NCI-H1436 (cell line): ENCODE data around the gene ACAP3.

ENCODE experiments used
- DNase-seq: peaks from one replicate; lab custom pipeline; 2025; lab: John Stamatoyannopoulos, UW

ACAP3 gene

GRCh38 chr1:1345384-1345783 is 37.7 kb upstream of the ACAP3 start:
- no peak for DNase-seq

- no peak for DNase-seq
These were observed 37.1 kb upstream of the ACAP3 start for GRCh38 chr1:1344655-1345361.

DNA sequence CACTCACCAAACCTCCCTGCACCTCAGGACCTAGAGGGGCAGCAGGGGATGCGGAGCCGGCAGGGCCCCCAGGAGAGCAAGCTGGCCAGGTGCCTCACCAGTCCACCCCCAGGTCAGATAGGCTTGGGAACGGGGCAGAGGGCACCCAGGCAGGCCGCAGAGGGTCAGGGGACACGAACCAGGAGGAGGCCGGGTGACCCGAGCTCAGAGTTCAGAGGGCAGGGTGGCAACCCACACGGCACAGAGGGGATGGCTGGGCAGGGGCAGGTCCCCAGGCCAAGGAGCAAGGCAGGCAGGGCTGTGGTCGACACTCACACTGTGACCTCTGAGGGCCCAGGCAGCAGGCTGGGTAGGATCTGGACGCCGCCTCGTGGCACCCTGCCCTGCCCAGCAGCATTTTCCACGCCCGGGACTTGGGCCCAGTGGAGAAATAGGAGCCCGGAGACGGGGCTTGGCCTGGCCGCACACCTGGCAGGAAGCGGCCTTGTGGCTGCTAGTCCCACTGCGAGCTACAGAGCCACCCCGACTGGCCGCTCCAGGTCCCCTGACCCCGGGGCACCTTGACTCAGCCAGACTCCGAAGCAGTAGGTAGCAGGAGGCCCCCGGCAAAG is 36.2 kb upstream of the ACAP3 start:
- DNase-seq = no peak

GRCh38 chr1:1342584-1343115 is 34.9 kb upstream of the ACAP3 start:
- no peak for DNase-seq

- DNase-seq = no peak
These were observed 34.4 kb upstream of the ACAP3 start for GRCh38 chr1:1342061-1342562.

DNA sequence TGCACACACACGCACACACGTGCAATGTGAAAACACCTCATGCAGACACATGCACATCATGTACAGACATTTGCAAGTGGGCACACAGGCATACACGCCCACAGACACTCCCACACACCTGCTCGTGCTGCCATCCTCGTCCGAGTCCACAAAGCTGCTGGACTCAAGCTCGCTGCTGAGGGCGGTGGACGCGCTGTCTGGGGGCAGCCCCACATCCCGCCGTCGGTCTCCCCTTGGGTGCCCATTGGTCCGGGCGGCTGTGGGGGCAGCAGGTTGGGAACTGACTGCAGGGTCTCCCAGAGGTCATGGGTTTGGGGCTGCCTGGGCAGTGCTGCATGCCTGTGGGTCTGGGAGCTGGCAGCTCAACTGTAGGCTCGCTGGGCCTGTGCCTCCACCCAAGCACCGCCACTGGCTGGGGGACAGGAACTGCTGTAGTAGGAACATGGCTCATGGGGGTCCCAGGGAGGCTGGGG is 33.9 kb upstream of the ACAP3 start:
- DNase-seq = no peak

DNA sequence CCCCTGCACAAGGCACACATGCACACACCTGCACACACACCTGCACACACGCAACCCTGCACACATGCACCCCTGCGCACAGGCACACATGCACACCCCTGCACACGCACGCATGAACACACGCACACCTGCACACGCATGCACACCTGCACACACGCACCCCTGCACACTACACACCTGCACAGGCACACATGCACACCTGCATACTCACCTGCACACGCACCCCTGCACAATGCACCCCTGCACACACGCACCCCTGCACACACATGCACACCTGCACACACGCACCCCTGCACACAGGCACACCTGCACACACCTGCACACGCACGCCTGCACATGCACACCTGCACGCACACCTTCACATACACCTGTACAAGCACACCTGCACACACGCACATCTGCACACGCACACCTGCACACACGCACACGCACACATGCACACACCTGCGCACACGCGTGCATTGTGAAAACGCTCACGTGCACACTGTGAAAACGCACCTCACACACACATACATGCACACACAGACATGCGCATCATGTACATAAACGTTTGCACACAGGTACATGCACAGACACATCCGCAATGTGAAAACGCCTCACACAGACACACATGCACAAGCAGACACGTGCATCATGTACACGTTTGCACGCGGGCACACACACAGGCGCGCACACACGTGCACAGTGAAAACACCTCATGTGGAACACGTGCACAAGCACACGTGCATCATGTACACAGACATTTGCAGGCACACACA is 33.2 kb upstream of the ACAP3 start:
- no peak for DNase-seq

GRCh38 chr1:1340185-1340584 is 32.5 kb upstream of the ACAP3 start:
- no peak for DNase-seq

DNA sequence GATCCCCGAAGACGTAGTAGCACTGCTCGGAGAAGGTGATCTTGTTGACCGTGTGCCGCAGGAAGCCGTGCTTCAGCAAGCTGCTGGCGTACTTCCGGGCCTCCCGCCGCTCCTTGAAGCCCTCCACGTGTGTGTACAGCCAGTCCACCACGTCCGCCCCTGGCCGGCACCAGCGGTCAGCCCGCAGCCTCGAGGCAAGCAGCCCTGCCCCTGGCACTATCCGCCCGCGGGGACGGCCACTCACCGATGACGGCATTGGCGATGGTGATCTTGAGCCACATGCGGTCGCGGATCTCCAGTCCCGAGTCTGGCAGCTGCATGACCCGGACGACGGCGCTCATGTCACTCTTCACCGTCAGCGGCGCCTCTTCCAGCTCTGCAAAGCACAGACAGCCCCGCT is 30.5 kb upstream of the ACAP3 start:
- no peak for DNase-seq

- DNase-seq = no peak
These were observed 30.0 kb upstream of the ACAP3 start for GRCh38 chr1:1337793-1338147.

DNA sequence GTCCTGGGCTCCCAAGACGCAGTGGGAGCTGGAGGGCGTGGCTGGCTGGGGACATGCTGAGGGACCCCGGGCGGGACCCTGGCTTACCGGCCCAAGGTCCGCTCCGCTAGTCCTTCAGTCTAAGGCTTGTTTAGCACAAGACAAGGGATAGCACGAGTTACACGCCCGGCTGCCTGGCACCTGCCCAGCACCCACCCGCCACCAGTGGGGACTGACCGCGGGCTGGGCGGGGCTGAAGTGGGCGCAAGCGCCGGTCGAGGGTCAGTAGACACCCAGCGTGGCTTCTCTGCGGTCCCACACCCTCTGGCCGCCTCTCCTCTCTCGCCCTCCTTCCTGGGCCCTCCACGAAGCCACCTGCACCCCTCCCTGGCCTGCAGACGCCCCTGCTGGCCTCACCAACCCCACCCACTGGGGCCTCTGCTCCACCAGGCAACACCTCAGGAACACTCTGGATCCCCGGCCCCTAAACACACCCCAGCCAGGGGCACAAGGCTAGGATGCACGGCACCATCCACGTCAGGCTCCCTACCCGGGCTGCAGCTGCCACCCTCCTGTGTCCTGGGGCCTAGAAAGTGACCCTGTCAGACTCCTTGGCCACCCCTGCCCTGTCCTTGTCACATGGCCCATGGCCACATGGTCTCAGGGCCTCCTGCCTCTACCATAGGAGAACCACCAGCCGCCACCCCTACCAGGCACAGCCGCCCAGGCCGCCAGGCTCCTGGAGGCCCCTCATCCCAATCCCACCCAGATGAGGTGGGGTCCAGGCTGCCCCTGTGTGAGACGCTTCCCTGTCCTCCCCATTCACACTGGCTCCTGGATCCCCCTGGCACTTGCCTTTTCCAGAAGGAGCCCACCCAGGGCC is 29.4 kb upstream of the ACAP3 start:
- no peak for DNase-seq

- DNase-seq = no peak
These were observed 28.7 kb upstream of the ACAP3 start for GRCh38 chr1:1336446-1336845.

DNA sequence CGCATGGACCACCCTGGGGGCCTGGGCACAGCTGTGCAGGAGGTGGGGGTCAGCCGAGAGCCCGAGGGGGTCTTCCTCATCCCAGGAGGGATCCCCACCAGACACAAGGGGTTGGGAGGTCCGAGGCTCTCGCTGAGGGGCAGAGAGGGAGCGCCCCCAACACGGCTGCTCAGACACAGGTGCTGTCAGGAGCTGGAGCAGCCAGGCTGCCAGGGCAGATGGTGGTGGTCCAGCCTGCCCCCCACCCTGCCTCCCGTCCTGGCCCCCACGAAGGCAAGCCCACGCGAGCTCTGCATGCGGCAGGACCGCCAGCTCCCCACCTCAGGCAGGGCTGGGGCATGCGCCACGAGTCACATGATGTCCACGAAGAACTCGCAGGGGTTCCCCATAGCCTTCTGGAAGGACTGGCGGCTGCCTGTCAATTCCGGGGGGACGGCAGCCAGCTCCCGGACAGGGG is 28.1 kb upstream of the ACAP3 start:
- DNase-seq = no peak

GRCh38 chr1:1335283-1335682 is 27.6 kb upstream of the ACAP3 start:
- DNase-seq = no peak

DNA sequence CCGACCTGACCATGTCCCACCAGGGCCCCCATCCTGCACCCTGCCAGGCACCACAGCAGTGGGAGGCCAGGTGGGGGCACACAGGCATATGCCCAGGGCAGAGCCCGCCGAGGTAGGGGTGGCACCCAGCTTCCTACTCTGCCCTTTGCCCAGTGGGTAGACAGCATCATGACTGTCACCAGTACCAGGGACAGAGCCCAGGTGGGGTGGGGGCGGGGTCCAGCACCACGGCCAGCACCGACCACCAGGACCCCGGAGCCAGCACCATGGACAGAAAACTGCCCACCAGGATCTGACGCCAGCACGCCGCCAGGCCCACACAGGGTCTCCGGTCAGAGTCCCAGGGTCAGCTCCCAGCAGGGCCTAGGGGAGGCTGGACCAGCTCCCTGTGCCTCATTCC is 27.1 kb upstream of the ACAP3 start:
- no peak for DNase-seq

- no peak for DNase-seq
These were observed 26.0 kb upstream of the ACAP3 start for GRCh38 chr1:1333551-1334241.

DNA sequence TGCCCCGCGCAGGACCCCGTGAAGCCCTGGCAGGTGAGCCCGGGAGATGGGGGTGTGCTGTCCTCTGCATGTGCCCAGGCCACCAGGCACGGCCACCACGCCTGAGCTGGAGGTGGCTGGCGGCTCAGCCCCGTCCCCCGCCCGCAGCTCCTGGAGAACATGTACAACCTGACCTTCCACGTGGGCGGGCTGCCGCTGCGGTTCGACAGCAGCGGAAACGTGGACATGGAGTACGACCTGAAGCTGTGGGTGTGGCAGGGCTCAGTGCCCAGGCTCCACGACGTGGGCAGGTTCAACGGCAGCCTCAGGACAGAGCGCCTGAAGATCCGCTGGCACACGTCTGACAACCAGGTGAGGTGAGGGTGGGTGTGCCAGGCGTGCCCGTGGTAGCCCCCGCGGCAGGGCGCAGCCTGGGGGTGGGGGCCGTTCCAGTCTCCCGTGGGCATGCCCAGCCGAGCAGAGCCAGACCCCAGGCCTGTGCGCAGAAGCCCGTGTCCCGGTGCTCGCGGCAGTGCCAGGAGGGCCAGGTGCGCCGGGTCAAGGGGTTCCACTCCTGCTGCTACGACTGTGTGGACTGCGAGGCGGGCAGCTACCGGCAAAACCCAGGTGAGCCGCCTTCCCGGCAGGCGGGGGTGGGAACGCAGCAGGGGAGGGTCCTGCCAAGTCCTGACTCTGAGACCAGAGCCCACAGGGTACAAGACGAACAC is 25.2 kb upstream of the ACAP3 start:
- no peak for DNase-seq

- DNase-seq = no peak
These were observed 24.5 kb upstream of the ACAP3 start for GRCh38 chr1:1332031-1332755.

DNA sequence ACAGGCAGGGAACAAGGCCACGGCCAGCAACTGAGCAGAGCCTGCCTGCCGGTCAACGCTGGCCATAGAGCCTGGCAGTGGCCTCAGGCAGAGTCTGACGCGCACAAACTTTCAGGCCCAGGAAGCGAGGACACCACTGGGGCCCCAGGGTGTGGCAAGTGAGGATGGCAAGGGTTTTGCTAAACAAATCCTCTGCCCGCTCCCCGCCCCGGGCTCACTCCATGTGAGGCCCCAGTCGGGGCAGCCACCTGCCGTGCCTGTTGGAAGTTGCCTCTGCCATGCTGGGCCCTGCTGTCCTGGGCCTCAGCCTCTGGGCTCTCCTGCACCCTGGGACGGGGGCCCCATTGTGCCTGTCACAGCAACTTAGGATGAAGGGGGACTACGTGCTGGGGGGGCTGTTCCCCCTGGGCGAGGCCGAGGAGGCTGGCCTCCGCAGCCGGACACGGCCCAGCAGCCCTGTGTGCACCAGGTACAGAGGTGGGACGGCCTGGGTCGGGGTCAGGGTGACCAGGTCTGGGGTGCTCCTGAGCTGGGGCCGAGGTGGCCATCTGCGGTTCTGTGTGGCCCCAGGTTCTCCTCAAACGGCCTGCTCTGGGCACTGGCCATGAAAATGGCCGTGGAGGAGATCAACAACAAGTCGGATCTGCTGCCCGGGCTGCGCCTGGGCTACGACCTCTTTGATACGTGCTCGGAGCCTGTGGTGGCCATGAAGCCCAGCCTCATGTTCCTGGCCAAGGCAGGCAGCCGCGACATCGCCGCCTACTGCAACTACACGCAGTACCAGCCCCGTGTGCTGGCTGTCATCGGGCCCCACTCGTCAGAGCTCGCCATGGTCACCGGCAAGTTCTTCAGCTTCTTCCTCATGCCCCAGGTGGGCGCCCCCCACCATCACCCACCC is 23.6 kb upstream of the ACAP3 start, which contains the start of gene TAS1R3:
Gene TAS1R3, plus strand, starts transcription at position 213 of the 898 bp plus-strand sequence. Its CDS starts 66 bp downstream, at position 279.
- DNase-seq = no peak
